Esophagus muscularis mucosa (tissue), 4 donors: ENCODE measurements around the gene CTIF. TPM values are rescaled to one million over a fixed set of nuclear protein-coding genes. Genes with fewer than 3 reads are reported as not detected.

Experiments used
- DNase-seq: peaks from one replicate; pipeline ENCODE4 v3.0.0-alpha.2; 2017; ENCODE audit errors: extremely low spot score
- H3K27ac ChIP-seq, 4 donors: fragments of 200-600 bp; sonication (generic); replicated peaks in 1 of 4; 1 replicate in 3 of 4; 2 replicates in 1 of 4; pipeline ENCODE4 v1.5.1; 2016 to 2019; ENCODE audit warnings: mild to moderate bottlenecking in 1 of 4
- H3K27me3 ChIP-seq, 4 donors: fragments of 200-600 bp; sonication (generic); one replicate each; pipeline versions ENCODE4 v1.5.1 to v1.6.0; 2016 to 2019
- H3K36me3 ChIP-seq, 4 donors: fragments of 200-600 bp; sonication (generic); one replicate each; pipeline ENCODE4 v1.5.1; 2016 to 2019
- H3K4me1 ChIP-seq, 4 donors: fragments of 200-600 bp; sonication (generic); one replicate each; pipeline ENCODE4 v1.5.1; 2016 to 2019
- H3K4me3 ChIP-seq, 4 donors: fragments of 200-600 bp; sonication (generic); 1 replicate in 2 of 4; 2 replicates in 2 of 4; pipeline ENCODE4 v1.5.1; 2016 to 2019; ENCODE audit warnings: mild to moderate bottlenecking in 4 of 4, moderate library complexity in 1 of 4
- H3K9me3 ChIP-seq, 4 donors: fragments of 200-600 bp; sonication (generic); 1 replicate in 3 of 4; 2 replicates in 1 of 4; pipeline ENCODE4 v1.5.1; 2016 to 2019
- EP300 ChIP-seq: sonication (generic); formaldehyde crosslinking; IDR thresholded peaks from one replicate; pipeline ENCODE4 v1.6.1; 2017; ENCODE audit warnings: antibody characterized with exemption
- POLR2A ChIP-seq: fragments of 450-650 bp; IDR thresholded peaks from one replicate; pipeline ENCODE4 v1.6.1; 2017; ENCODE audit warnings: antibody characterized with exemption, moderate library complexity, mild to moderate bottlenecking, low read depth
- POLR2AphosphoS5 ChIP-seq, 2 donors: sonication (generic); formaldehyde crosslinking; IDR thresholded peaks; one replicate each; pipeline ENCODE4 v1.6.1; 2017; ENCODE audit warnings: antibody characterized with exemption in 2 of 2
- whole genome bisulfite sequencing: methylation state at CpG from one replicate; pipeline ENCODE4 v1.1.5; 2018; 5-methylcytosine and 5-hydroxymethylcytosine counted together
- intact Hi-C: fragments of 100-400 bp; cut with DNase I; formaldehyde crosslinking; loops from one replicate; pipeline ENCODE4 v1.15.1; 2023
- total RNA-seq, 4 donors: library from RNA; depleted of rRNA; stranded (reverse); fragments of >200 nt; gene quantifications; one replicate each; pipeline versions ENCODE4 v1.1.0 to v1.2.1, GENCODE V29; 2016
- TF ChIP-seq, protein P1 (sequence below), 3 experiments: fragments of 200-600 bp in 2 of 3; fragments of 450-650 bp in 1 of 3; sonication (generic) in 2 of 3; IDR thresholded peaks; one replicate each; pipeline ENCODE4 v1.5.1; 2017 to 2019; ENCODE audit warnings: antibody characterized with exemption in 3 of 3, mild to moderate bottlenecking in 2 of 3, moderate library complexity in 1 of 3

The CTIF gene
- total RNA-seq, 4 donors from 2014 or later = 63.1 to 137 (median 87.7) TPM

DNA sequence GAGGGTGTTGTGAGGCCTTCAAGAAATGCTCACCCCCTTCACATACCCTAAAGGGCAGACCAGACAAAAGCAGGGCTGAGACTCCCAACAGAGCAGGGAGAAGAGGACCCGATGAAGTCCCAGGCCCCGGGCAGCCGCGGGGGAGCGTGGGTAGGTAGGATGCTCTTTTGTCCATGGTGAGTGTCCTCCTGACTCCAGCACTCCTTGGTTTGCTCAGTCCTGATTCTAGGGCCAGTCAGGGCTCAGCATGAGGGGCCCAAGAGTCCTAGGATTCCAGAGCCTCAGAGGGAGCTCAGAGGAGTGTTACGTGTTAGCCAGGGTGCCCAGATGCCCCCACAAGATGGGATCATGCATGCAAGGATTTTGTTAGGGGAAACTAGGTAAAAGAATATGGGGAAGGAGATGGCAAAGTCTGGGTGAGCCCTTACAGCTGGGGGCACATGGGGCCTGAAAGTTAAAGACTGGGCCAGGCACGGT is 347.1 kb downstream of the CTIF start:
- H3K27ac ChIP-seq = no peak overlapping the region
- no peak overlapping the region for H3K4me3 ChIP-seq
- WGBS = 100% methylated on average over 7 of the region's 7 CpGs
- peaks cover 13 to 26% (median 21%) of the 10 kb centered on the region in 4 donors for H3K4me1 ChIP-seq
- no peaks in the 10 kb centered on the region for H3K9me3 ChIP-seq
- no peaks in the 10 kb centered on the region for H3K27me3 ChIP-seq
- TF ChIP-seq, protein P1, sequence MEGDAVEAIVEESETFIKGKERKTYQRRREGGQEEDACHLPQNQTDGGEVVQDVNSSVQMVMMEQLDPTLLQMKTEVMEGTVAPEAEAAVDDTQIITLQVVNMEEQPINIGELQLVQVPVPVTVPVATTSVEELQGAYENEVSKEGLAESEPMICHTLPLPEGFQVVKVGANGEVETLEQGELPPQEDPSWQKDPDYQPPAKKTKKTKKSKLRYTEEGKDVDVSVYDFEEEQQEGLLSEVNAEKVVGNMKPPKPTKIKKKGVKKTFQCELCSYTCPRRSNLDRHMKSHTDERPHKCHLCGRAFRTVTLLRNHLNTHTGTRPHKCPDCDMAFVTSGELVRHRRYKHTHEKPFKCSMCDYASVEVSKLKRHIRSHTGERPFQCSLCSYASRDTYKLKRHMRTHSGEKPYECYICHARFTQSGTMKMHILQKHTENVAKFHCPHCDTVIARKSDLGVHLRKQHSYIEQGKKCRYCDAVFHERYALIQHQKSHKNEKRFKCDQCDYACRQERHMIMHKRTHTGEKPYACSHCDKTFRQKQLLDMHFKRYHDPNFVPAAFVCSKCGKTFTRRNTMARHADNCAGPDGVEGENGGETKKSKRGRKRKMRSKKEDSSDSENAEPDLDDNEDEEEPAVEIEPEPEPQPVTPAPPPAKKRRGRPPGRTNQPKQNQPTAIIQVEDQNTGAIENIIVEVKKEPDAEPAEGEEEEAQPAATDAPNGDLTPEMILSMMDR (IDR thresholded peaks at IDR 0.05) = no peak
- TF ChIP-seq POLR2AphosphoS5 (IDR thresholded peaks at IDR 0.05) (no peak), POLR2A (no peak), EP300 (no peak)
- no peak for DNase-seq
- intact Hi-C loops = no loop called here
- no peaks in the 10 kb centered on the region for H3K36me3 ChIP-seq

DNA sequence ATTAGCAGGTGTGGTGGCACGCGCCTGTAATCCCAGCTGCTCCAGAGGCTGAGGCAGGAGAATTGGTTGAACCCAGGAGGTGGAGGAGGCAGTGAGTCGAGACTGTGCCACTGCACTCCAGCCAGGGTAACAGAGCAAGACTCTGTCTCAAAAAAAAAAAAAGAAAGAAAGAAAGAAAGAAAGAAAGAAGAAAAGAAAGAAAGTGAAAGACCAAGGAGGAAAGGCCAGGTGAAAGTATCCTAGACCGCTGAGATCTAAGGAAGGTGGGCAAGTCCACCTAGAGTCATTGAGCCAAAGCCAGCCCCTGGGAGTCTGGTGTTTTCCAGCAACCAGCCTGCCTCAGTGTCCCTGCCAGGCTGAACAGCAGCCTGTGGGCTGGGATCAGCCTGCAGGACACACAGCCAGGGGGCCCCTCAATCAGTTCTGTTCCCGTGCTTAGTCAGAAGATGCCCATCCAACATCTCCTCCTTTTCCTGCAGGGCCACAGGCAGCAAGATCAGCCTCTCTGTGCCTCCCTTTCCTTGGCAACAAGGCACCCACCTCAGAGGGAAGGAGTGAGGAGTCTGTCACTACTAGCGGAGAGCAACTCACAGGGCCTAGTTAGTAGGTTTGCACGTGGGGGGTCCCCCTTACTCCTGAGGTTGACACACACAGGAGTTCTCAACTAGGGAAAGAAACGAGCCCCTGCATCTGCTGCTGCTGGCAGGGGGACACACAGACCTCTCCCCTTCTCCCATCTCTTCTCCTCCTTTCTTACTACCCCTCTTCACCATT is 347.9 kb downstream of the CTIF start:
- intact Hi-C loops = no loop called here
- H3K9me3 ChIP-seq = no peaks in the 10 kb centered on the region
- H3K27me3 ChIP-seq = no peaks in the 10 kb centered on the region
- peaks cover 13 to 26% (median 21%) of the 10 kb centered on the region in 4 donors for H3K4me1 ChIP-seq
- no peak overlapping the region for H3K4me3 ChIP-seq
- H3K27ac ChIP-seq = no peak overlapping the region
- 96% methylated on average over 8 of the region's 8 CpGs for WGBS
- DNase-seq = no peak
- H3K36me3 ChIP-seq = no peaks in the 10 kb centered on the region
- TF ChIP-seq EP300 (no peak), POLR2AphosphoS5 (IDR thresholded peaks at IDR 0.05) (no peak), POLR2A (no peak)
- TF ChIP-seq, protein P1 (IDR thresholded peaks at IDR 0.05) = no peak

DNA sequence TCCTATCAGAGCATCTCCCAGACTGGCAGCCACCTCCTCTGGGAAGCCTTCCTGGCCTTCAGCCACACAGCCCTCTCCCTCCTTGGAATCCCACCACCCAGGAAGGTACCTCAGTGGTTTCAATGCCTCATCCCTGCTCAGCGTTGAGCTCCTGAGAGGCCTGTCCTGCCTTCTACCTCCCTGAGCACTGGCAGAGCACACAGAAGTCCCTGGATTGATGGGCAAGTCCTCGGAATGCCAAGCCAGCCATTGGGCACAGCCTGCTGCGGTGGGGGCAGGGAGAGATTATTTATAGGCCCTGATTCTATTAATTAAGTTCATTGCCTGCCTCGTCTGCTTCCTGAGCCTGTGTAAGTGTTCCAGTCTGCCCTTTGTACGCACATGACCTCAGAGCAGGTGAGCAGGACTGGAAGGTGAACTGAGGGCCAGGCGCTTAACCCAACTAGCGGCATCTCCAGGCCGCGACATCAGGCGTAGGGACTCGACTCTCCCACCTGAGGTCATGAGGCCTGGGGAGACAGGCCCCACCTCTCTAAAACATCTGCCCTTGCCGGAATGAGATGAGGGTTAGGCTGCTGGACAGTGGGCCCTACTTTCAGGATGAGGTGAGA is 348.6 kb downstream of the CTIF start:
- Histone ChIP-seq H3K9me3 (no peaks in the 10 kb centered on the region), H3K27ac (no peak overlapping the region), H3K4me1 (peaks cover 13 to 26% (median 21%) of the 10 kb centered on the region in 4 donors), H3K36me3 (no peaks in the 10 kb centered on the region), H3K27me3 (no peaks in the 10 kb centered on the region), H3K4me3 (no peak overlapping the region)
- intact Hi-C loops = no loop called here
- no peak for TF ChIP-seq POLR2AphosphoS5 (IDR thresholded peaks at IDR 0.05)
- TF ChIP-seq, protein P1 (IDR thresholded peaks at IDR 0.05) = no peak
- TF ChIP-seq POLR2A = no peak
- no peak for TF ChIP-seq EP300
- WGBS = 90% methylated on average over 10 of the region's 12 CpGs
- DNase-seq = no peak

DNA sequence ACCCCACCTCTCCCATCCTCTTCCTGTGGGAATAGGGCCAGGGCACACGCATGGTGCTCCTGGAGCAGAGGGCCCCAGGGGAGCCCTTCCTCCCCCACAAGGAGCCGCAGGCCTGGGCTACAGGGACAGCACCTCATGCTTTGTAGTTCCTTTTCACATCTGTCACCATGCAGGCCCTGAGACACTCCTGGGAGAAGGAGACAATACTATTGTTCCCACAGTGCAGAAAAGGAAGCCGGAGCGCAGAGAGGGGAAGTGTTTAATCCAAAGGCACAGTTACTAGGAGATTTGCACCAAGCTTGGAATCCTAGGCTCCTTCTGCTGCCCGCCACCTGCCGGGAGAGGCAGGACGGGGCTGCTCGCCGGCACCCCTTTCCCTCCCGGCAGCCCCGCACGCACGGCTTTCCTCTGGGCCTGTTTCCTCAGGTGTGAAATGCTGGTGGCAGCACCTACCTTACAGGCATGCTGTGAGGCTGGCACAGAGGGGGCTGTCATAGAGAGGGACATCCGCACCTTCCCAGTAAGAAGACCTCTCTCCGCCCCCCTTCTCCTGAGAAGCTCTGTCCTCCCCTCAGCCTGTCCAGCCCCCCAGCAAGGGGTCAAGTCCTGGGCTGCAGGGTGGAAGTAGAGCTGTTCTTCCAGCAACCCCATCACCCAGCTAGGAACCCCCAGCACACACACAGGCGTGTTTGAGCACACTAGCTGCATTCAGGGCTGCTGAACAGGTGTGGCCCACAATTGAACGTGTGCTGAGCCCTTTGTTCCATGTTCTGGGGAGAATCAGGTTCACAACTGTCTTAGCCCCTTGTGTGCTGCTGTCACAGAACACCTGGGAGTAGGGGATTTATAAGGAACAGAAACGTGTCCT is 349.3 kb downstream of the CTIF start:
- peaks cover 15 to 26% (median 22%) of the 10 kb centered on the region in 4 donors for H3K4me1 ChIP-seq
- H3K36me3 ChIP-seq = no peaks in the 10 kb centered on the region
- H3K27ac ChIP-seq = no peak overlapping the region
- no peaks in the 10 kb centered on the region for H3K27me3 ChIP-seq
- DNase-seq = no peak
- H3K4me3 ChIP-seq = no peak overlapping the region
- H3K9me3 ChIP-seq = no peaks in the 10 kb centered on the region
- 93% methylated on average over 12 of the region's 18 CpGs for WGBS
- intact Hi-C loops = no loop called here
- no peak for TF ChIP-seq POLR2A
- TF ChIP-seq, protein P1 (IDR thresholded peaks at IDR 0.05) = peak in 1 of 3 experiments; percentile 15
